ENCODE measurements around the gene OSBPL6. TPM values are rescaled to one million over a fixed set of nuclear protein-coding genes. Genes with fewer than 3 reads are reported as not detected.

Gene OSBPL6
- total and polyA plus RNA-seq, 9 of the 15 experiments (the other 6 are each of a cell fraction or from before 2014, with no cell fraction given) = 3.4 to 12.7 (median 9.3) TPM

DNA sequence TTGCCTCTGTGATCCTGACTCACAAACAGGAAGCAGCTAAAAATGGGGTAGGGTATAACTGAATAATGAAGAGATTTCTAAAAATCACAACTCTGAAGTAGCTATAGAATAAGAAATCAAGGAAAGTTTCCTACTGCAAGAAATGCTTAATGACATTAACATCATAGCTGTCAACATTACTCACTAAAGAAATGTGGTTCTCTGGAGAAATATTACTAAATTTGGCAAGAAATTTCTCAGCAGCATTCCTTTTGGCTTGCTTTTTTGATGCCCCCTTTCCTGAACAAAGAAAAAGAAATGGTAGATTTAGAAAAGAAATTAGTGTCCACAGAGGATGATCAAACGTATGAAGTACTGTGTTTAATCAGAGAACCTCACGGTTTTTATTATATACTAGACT, 247.1 kb downstream of the OSBPL6 start:
- peaks cover 87% of the 10 kb centered on the region for H3K36me3 ChIP-seq (ENCODE audit: control insufficient read depth, insufficient read depth, low read length)
- no peaks in the 10 kb centered on the region for H4K20me1 ChIP-seq (replicated peaks; ENCODE audit: control insufficient read depth, insufficient read depth, low read length)
- CTCF ChIA-PET (ENCODE audit: low intra/inter-chr PET ratio) = no interaction called here
- POLR2A ChIA-PET = interaction anchor here (0.9 to 1.3 kb wide), 3 partner anchors 9 to 13 kb away, joined by 3 to 4 read pairs (median 4); partner anchors contain the start of genes PJVK and PRKRA
- no peaks in the 10 kb centered on the region for H3K9me3 ChIP-seq (replicated peaks; ENCODE audit: control insufficient read depth, insufficient read depth, low read depth, low read length)
- H3K4me2 ChIP-seq (ENCODE audit: insufficient read depth, low read length) = no peak overlapping the region
- WGBS (ENCODE audit: insufficient coverage, low coverage, missing lambda C conversion rate) = 84% methylated on average over 2 of the region's 2 CpGs
- in situ Hi-C loops (cut with MboI) (no loop called here), intact Hi-C loops (cut with micrococcal nuclease) (no loop called here)
- no peak overlapping the region for H3K4me3 ChIP-seq
- H3K4me1 ChIP-seq (replicated peaks in 1 of 2; ENCODE audit: control insufficient read depth in 2 of 2, insufficient read depth in 2 of 2, low read length in 2 of 2) = no peaks in the 10 kb centered on the region; a peak in 1 of 5 replicates
- FAIRE-seq (no peak), ATAC-seq (no peak), DNase-seq (ENCODE audit: extremely low read depth in 1 of 4, low spot score in 3 of 4) (no peak)
- H3K9ac ChIP-seq (ENCODE audit: insufficient read depth in 1 of 2, low read depth in 2 of 2, low read length in 2 of 2) = no peak overlapping the region
- no peak overlapping the region for H3K27ac ChIP-seq (ENCODE audit: extremely low read depth, low read depth, low read length)
- BruUV-seq (replicated peaks) = no TSS peak
- no peak overlapping the region for H2AFZ ChIP-seq (ENCODE audit: low read depth, low read length)
- no peaks in the 10 kb centered on the region for H3K9me1 ChIP-seq (ENCODE audit: control insufficient read depth, insufficient read depth, low read length)
- no peaks in the 10 kb centered on the region for H3K79me2 ChIP-seq (ENCODE audit: control insufficient read depth, insufficient read depth, low read length)
- H3K27me3 ChIP-seq (ENCODE audit: control insufficient read depth in 2 of 2, insufficient read depth in 2 of 2, low read length in 2 of 2) = no peaks in the 10 kb centered on the region
- TF ChIP-seq TAF7 (tag; IDR thresholded peaks at IDR 0.05) (no peak), CHD4 (IDR thresholded peaks at IDR 0.05; ENCODE audit: insufficient read depth, insufficient replicate concordance, low read depth, low read length, poor library complexity, severe bottlenecking) (no peak), GTF2E2 (tag; IDR thresholded peaks at IDR 0.05) (no peak), HLTF (IDR thresholded peaks at IDR 0.05) (no peak), SLC30A9 (CRISPR knock-in tag; IDR thresholded peaks at IDR 0.05) (no peak), RCOR1 (IDR thresholded peaks at IDR 0.05; ENCODE audit: borderline replicate concordance in 1 of 2, low read depth in 2 of 2, low read length in 2 of 2) (no peak), ZNF121 (CRISPR knock-in tag; conservative IDR thresholded peaks at IDR 0.05) (no peak), RB1 (IDR thresholded peaks at IDR 0.05; ENCODE audit: low read depth) (no peak)
- TF ChIP-seq, protein P1, sequence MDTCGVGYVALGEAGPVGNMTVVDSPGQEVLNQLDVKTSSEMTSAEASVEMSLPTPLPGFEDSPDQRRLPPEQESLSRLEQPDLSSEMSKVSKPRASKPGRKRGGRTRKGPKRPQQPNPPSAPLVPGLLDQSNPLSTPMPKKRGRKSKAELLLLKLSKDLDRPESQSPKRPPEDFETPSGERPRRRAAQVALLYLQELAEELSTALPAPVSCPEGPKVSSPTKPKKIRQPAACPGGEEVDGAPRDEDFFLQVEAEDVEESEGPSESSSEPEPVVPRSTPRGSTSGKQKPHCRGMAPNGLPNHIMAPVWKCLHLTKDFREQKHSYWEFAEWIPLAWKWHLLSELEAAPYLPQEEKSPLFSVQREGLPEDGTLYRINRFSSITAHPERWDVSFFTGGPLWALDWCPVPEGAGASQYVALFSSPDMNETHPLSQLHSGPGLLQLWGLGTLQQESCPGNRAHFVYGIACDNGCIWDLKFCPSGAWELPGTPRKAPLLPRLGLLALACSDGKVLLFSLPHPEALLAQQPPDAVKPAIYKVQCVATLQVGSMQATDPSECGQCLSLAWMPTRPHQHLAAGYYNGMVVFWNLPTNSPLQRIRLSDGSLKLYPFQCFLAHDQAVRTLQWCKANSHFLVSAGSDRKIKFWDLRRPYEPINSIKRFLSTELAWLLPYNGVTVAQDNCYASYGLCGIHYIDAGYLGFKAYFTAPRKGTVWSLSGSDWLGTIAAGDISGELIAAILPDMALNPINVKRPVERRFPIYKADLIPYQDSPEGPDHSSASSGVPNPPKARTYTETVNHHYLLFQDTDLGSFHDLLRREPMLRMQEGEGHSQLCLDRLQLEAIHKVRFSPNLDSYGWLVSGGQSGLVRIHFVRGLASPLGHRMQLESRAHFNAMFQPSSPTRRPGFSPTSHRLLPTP (IDR thresholded peaks at IDR 0.05; ENCODE audit: borderline replicate concordance, extremely low read depth, insufficient read length) = no peak
- TF ChIP-seq, protein P2, sequence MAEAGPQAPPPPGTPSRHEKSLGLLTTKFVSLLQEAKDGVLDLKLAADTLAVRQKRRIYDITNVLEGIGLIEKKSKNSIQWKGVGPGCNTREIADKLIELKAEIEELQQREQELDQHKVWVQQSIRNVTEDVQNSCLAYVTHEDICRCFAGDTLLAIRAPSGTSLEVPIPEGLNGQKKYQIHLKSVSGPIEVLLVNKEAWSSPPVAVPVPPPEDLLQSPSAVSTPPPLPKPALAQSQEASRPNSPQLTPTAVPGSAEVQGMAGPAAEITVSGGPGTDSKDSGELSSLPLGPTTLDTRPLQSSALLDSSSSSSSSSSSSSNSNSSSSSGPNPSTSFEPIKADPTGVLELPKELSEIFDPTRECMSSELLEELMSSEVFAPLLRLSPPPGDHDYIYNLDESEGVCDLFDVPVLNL (CRISPR knock-in tag; IDR thresholded peaks at IDR 0.05; ENCODE audit: low read depth) = no peak
- TF ChIP-seq, protein P3, sequence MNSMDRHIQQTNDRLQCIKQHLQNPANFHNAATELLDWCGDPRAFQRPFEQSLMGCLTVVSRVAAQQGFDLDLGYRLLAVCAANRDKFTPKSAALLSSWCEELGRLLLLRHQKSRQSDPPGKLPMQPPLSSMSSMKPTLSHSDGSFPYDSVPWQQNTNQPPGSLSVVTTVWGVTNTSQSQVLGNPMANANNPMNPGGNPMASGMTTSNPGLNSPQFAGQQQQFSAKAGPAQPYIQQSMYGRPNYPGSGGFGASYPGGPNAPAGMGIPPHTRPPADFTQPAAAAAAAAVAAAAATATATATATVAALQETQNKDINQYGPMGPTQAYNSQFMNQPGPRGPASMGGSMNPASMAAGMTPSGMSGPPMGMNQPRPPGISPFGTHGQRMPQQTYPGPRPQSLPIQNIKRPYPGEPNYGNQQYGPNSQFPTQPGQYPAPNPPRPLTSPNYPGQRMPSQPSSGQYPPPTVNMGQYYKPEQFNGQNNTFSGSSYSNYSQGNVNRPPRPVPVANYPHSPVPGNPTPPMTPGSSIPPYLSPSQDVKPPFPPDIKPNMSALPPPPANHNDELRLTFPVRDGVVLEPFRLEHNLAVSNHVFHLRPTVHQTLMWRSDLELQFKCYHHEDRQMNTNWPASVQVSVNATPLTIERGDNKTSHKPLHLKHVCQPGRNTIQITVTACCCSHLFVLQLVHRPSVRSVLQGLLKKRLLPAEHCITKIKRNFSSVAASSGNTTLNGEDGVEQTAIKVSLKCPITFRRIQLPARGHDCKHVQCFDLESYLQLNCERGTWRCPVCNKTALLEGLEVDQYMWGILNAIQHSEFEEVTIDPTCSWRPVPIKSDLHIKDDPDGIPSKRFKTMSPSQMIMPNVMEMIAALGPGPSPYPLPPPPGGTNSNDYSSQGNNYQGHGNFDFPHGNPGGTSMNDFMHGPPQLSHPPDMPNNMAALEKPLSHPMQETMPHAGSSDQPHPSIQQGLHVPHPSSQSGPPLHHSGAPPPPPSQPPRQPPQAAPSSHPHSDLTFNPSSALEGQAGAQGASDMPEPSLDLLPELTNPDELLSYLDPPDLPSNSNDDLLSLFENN (IDR thresholded peaks at IDR 0.05; ENCODE audit: low read depth in 2 of 2, low read length in 2 of 2) = no peak
- TF ChIP-seq, protein P4, sequence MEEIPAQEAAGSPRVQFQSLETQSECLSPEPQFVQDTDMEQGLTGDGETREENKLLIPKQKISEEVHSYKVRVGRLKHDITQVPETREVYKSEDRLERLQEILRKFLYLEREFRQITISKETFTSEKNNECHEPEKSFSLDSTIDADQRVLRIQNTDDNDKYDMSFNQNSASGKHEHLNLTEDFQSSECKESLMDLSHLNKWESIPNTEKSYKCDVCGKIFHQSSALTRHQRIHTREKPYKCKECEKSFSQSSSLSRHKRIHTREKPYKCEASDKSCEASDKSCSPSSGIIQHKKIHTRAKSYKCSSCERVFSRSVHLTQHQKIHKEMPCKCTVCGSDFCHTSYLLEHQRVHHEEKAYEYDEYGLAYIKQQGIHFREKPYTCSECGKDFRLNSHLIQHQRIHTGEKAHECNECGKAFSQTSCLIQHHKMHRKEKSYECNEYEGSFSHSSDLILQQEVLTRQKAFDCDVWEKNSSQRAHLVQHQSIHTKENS (CRISPR knock-in tag; IDR thresholded peaks at IDR 0.05) = no peak
